Heart right ventricle (tissue), 16 donors: ENCODE measurements around the gene SLC12A4. TPM values are rescaled to one million over a fixed set of nuclear protein-coding genes. Genes with fewer than 3 reads are reported as not detected.
"Not testable (repeated sequence)": the region's sequence is repeated elsewhere in the genome, so short reads cannot be mapped to it uniquely, and the experiment has no call there.

ENCODE experiments used
- ATAC-seq, 8 donors: fragments of 200-7000 bp; cut with Tn5 transposase; one replicate each; pipeline ENCODE4 v1.9.1; 2020; ENCODE audit warnings: mild to moderate bottlenecking in 8 of 8, moderate library complexity in 8 of 8, moderate number of reproducible peaks in 1 of 8
- DNase-seq, 2 donors: peaks; one replicate each; pipeline ENCODE4 v3.0.0-alpha.2; 2020
- H3K27ac ChIP-seq, 10 donors: fragments of 200-600 bp; sonication (generic) in 2 of 10; one replicate each; pipeline versions ENCODE4 v1.5.0 to v1.8.0; 2020 to 2022; ENCODE audit warnings: mild to moderate bottlenecking in 3 of 10
- H3K27me3 ChIP-seq, 7 donors: fragments of 200-600 bp; one replicate each; pipeline ENCODE4 v1.8.0; 2021 to 2022; ENCODE audit warnings: mild to moderate bottlenecking in 2 of 7
- H3K36me3 ChIP-seq, 9 donors: fragments of 200-600 bp; sonication (generic) in 1 of 9; one replicate each; pipeline versions ENCODE4 v1.5.0 to v1.8.0; 2020 to 2022; ENCODE audit warnings: mild to moderate bottlenecking in 2 of 9
- H3K4me1 ChIP-seq, 9 donors: fragments of 200-600 bp; sonication (generic) in 1 of 9; one replicate each; pipeline versions ENCODE4 v1.5.0 to v1.8.0; 2020 to 2022; ENCODE audit warnings: mild to moderate bottlenecking in 4 of 9
- H3K4me3 ChIP-seq, 10 donors: fragments of 200-600 bp; sonication (generic) in 2 of 10; one replicate each; pipeline versions ENCODE4 v1.5.0 to v1.8.0; 2020 to 2022; ENCODE audit warnings: mild to moderate bottlenecking in 7 of 10, moderate library complexity in 2 of 10
- H3K9me3 ChIP-seq, 11 donors: fragments of 200-600 bp in 10 of 11; sonication (generic) in 2 of 11; one replicate each; pipeline versions ENCODE4 v1.5.0 to v1.8.0; 2013 to 2022; ENCODE audit warnings: mild to moderate bottlenecking in 2 of 11, control low read depth in 1 of 11, moderate library complexity in 1 of 11
- WGBS, 2 donors: extraction: QIAGEN DNeasy Blood & Tissue Kit; methylation state at CpG; one replicate each; pipeline ENCODE4 v1.1.7; 2013; ENCODE audit warnings: inconsistent platforms in 1 of 2; 5-methylcytosine and 5-hydroxymethylcytosine counted together
- intact Hi-C, 10 donors: fragments of 100-400 bp; cut with DNase I; formaldehyde crosslinking; loops; one replicate each; pipeline versions ENCODE4 v1.11.1 to v1.14.2; 2022
- polyA plus RNA-seq, 2 donors: library from polyadenylated mRNA; stranded (reverse); fragments of 200-250 nt; gene quantifications; one replicate each; pipeline ENCODE4 v1.2.3, GENCODE V29; 2013
- total RNA-seq, 10 donors: library from RNA; stranded (reverse); fragmentation: NEBNext Ultra II Directional in 3 of 10; extraction: Animal tissue kit (Norgen Biotek cat#: 25700) in 3 of 10; gene quantifications; one replicate each; pipeline versions ENCODE4 v1.2.1 to v1.2.4, GENCODE V29; 2021 to 2023
- TF ChIP-seq, protein P1 (sequence below), 9 donors: fragments of 200-600 bp; sonication (generic) in 2 of 9; IDR thresholded peaks; one replicate each; pipeline versions ENCODE4 v1.5.0 to v1.8.0; 2021 to 2022; ENCODE audit warnings: antibody characterized with exemption in 9 of 9, mild to moderate bottlenecking in 5 of 9, moderate library complexity in 1 of 9
- donor health status: Arrhythmogenic right ventricular cardiomyopathy.
- donor health status: ischemic (EF 13 %, LVEDD 7.1; RV severe dilation, severe dysfunction).
- donor health status: healthy with polysubstance abuse.
- donor health status: DM: no; HTN: yes; CAD: no.
- donor health status: DM: no; HTN: no; CAD: no.
- donor health status: ischemic (EF 25% LVEDD 6.9; RV normal size, moderate dysfunction).
- donor health status: ischemic (EF 25% LVEDD 5.7; RV mildly dilated, moderate dysfunction).
- donor health status: healthy.
- donor health status: DM: yes; HTN: yes; CAD: no.
- donor health status: Ischemic cardiomyopathy.
- donor health status: ischemic (EF 35%, LVEDD 5.7; RV mildly dilated, moderate dysfunction).
- donor health status: nonischemic (EF 11% LVEDD 7.7; RV severe dilation, severe dysfunction).
- donor health status: DM: yes; HTN: yes; CAD: no.
- donor health status: PGD.
- donor health status: ischemic (EF 29% LVEDD 5.4; RV normal size, mild dysfunction).
- donor health status: nonischemic (EF 23%, LVEDD 6.1; RV moderate dilation, normal function).

SLC12A4 gene
- total and polyA plus RNA-seq, 12 donors = 70.1 to 116 (median 86.6) TPM

DNA sequence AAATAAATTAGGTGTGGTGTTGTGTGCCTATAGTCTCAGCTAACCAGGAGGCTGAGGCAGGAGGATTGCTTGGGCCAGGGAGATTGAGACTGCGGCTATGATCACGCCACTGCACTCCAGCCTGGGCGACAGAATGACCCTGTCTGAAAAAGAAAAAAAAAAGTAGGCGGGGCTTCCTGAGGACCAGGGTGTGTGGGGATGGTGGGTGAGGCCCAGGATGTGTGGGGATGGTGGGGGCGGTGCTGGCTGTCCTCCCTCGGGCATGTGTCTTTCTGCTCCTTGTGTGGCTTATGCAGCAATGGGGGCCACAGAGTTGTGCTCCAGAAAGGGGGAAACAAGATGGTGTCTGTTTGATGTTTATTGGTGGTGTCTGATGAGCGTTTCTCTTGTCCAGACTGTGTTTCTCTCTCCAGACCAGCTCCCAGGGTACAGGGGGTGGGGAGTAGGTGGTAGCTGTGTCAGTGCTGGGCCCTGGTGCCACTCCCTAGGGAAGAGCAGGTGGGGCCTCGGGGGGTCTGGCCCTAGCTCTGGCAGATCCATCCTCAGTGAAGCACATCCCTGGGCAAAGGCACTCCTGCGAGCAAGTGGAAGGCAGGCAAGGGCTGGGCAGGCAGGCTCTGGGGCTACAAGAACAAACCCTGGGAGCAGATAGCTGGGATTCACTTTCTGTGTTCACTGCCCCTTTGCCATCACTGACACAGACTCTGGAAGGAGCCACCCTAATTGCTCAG lies 26.8 kb downstream of the SLC12A4 start:
- Histone ChIP-seq H3K9me3 (no peaks in the 10 kb centered on the region), H3K27me3 (no peaks in the 10 kb centered on the region), H3K4me1 (peaks cover 17 to 82% (median 52%) of the 10 kb centered on the region in 9 donors), H3K27ac (peak overlapping the region in 5 of 10 donors; percentile 21 to 83 (median 48)), H3K36me3 (peaks cover 0 to 78% (median 51%) of the 10 kb centered on the region in 9 donors), H3K4me3 (no peak overlapping the region)
- WGBS, 2 donors = 78 to 79% methylated on average over 9 of the region's 9 CpGs
- no peak for ATAC-seq
- TF ChIP-seq, protein P1, sequence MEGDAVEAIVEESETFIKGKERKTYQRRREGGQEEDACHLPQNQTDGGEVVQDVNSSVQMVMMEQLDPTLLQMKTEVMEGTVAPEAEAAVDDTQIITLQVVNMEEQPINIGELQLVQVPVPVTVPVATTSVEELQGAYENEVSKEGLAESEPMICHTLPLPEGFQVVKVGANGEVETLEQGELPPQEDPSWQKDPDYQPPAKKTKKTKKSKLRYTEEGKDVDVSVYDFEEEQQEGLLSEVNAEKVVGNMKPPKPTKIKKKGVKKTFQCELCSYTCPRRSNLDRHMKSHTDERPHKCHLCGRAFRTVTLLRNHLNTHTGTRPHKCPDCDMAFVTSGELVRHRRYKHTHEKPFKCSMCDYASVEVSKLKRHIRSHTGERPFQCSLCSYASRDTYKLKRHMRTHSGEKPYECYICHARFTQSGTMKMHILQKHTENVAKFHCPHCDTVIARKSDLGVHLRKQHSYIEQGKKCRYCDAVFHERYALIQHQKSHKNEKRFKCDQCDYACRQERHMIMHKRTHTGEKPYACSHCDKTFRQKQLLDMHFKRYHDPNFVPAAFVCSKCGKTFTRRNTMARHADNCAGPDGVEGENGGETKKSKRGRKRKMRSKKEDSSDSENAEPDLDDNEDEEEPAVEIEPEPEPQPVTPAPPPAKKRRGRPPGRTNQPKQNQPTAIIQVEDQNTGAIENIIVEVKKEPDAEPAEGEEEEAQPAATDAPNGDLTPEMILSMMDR (IDR thresholded peaks at IDR 0.05) = no peak
- intact Hi-C loops = loop anchor here in 1 of 10 donors (10.0 kb wide), 1 partner anchor 397 kb away; no protein-coding TSS in a partner anchor
- no peak for DNase-seq

DNA sequence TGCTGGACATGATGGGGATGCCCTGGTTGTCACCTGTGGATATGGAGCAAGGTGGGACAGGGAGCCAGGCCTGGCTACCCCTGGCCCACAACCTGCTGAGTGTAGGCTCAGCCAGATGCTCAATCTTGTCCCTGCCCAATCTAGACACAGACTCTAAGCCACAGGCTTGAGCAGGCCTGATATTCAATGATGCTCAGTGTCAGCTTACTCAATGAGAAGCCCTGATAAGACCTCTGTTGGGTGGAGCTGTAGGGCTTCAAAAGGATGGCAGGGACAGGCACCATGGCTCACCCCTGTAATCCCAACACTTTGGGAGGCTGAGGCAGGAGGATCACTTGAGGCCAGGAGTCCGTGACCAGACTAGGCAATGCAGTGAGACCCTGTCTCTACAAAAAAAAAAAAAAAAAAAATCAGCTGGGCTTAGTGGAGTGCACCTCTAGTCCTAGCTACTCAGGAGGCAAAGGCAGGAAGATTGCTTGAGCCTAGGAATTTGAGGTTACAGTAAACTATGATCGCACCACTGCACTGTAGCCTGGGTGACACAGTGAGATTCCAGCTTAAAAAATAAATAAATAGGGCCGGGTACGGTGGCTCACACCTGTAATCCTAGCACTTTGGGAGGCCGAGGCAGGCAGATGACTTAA lies 27.9 kb downstream of the SLC12A4 start:
- Histone ChIP-seq H3K4me1 (peaks cover 17 to 73% (median 47%) of the 10 kb centered on the region in 9 donors), H3K27me3 (no peaks in the 10 kb centered on the region), H3K9me3 (no peaks in the 10 kb centered on the region), H3K27ac (peak overlapping the region in 1 of 10 donors; percentile 15), H3K36me3 (peaks cover 0 to 68% (median 40%) of the 10 kb centered on the region in 9 donors), H3K4me3 (no peak overlapping the region)
- no peak for DNase-seq
- ATAC-seq = no peak
- intact Hi-C loops = loop anchor here in 1 of 10 donors (10.0 kb wide), 1 partner anchor 396 kb away; no protein-coding TSS in a partner anchor
- TF ChIP-seq, protein P1 (IDR thresholded peaks at IDR 0.05) = no peak
- 95 to 97% methylated on average over 5 of the region's 5 CpGs for WGBS, 2 donors

DNA sequence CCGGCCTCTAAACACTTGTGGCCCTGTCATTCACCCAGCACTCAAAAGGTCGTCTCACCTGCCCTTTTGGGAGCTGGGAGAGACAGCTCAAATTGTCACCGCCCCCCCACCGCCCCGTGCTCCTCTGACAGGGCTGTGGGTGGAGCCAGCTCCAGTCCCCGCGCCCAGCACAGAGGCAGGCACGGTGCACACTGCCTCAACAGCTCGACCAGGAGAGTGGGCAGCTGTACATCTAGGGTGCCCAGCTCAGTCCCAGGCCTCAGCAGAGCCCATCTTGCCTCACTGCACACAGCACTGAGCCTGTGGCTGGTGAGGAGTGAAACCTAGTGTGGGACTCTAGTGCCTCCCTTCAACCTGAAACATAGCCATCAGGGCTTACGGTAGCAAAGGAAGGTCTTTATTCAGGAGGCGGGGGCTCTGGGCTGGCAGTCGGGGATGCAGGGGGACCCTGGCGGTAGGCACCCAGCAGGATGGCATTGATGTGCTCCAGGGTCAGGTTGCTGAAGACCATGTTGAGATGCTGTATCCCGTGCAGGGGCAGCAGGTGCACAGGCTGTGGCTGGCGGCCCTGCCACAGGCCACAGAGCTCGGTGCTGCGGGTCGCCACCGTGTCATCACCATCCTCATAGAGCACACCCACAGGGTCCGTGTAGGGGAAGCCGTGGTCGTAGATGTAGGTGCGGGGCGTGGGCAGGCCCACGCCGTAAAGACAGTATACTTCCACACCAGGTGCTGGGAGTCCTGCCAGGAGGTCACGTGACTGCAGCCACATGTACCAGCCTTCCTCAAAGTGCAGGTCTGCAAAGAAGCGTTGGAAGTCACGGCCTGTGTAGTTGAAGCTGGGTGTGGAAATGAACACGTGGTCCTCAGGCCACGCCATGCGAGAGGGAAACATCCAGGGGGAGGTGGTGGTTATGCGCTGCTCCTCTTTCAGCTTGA lies 28.7 kb downstream of the SLC12A4 start:
- H3K36me3 ChIP-seq = peaks cover 0 to 65% (median 32%) of the 10 kb centered on the region in 9 donors
- TF ChIP-seq, protein P1 (IDR thresholded peaks at IDR 0.05) = no peak
- H3K27me3 ChIP-seq = no peaks in the 10 kb centered on the region
- H3K4me3 ChIP-seq = no peak overlapping the region
- 74 to 79% methylated on average over 33 of the region's 33 CpGs for WGBS, 2 donors
- peaks cover 15 to 73% (median 47%) of the 10 kb centered on the region in 9 donors for H3K4me1 ChIP-seq
- intact Hi-C loops = loop anchor here in 6 of 10 donors (5.0 to 10.0 kb wide), 5 partner anchors 53 to 415 kb away; partner anchors contain the start of gene RIPOR1 (in 3 of the 6)
- peak overlapping the region in 1 of 10 donors; percentile 15 for H3K27ac ChIP-seq
- no peak for DNase-seq
- no peaks in the 10 kb centered on the region for H3K9me3 ChIP-seq
- ATAC-seq = no peak

DNA sequence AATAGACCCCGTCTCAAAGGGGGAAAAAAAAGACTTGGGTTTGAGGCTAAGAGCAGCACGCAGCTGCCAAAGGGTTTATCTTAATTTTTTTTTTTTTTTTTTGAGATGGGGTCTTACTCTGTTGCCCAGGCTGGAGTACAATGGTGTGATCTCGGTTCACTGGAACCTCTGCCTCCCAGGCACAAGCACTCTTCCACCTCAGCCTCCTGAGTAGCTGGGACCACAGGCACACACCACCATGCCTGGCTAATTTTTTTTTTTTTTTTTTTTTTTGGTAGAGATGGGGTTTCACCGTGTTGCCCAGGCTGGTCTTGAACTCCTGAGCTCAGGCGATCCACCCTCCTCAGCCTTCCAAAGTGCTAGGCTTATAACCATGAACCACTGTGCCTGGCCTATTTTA lies 30.7 kb downstream of the SLC12A4 start:
- H3K4me1 ChIP-seq = peaks cover 4 to 58% (median 37%) of the 10 kb centered on the region in 9 donors
- DNase-seq, ATAC-seq, H3K27me3 ChIP-seq, H3K4me3 ChIP-seq, H3K9me3 ChIP-seq: not testable (repeated sequence)
- H3K27ac ChIP-seq = peak overlapping the region in 6 of 10 donors; percentile 88 to 98 (median 95)
- 92 to 94% methylated on average over 5 of the region's 5 CpGs for WGBS, 2 donors
- H3K36me3 ChIP-seq = peaks cover 0 to 62% (median 24%) of the 10 kb centered on the region in 9 donors
- intact Hi-C loops = loop anchor here in 5 of 10 donors (2.0 to 10.0 kb wide), 6 partner anchors 29 to 413 kb away; partner anchors contain the start of gene RIPOR1 (in 3 of the 5)
